Endodermal cell (in vitro differentiated cells): ENCODE results near the gene MGAT5B. TPM values are rescaled to one million over a fixed set of nuclear protein-coding genes. Genes with fewer than 3 reads are reported as not detected.

ENCODE experiments used
- DNase-seq: peaks from one replicate; pipeline ENCODE4 v3.0.0-alpha.2; 2017
- H3K27ac ChIP-seq: 2 replicates; pipeline ENCODE4 v1.5.1; 2013; ENCODE audit warnings: mild to moderate bottlenecking, low read depth, low read length, moderate library complexity
- H3K27me3 ChIP-seq: 2 replicates; pipeline ENCODE4 v1.6.1; 2013; ENCODE audit warnings: mild to moderate bottlenecking, low read length, moderate library complexity; ENCODE audit not compliant: insufficient read depth, control insufficient read depth, poor library complexity, severe bottlenecking
- H3K36me3 ChIP-seq: 2 replicates; pipeline ENCODE4 v1.7.0; 2013; ENCODE audit warnings: mild to moderate bottlenecking, low read length, moderate library complexity; ENCODE audit not compliant: control insufficient read depth, insufficient read depth
- H3K4me1 ChIP-seq: one replicate; pipeline ENCODE4 v1.7.0; 2013; ENCODE audit warnings: low read length; ENCODE audit not compliant: control insufficient read depth, insufficient read depth
- H3K4me3 ChIP-seq: 2 replicates; pipeline ENCODE4 v1.5.1; 2013; ENCODE audit warnings: mild to moderate bottlenecking, low read length, moderate library complexity
- H3K9ac ChIP-seq: 2 replicates; pipeline ENCODE4 v1.6.1; 2013; ENCODE audit warnings: mild to moderate bottlenecking, low read length, moderate library complexity; ENCODE audit not compliant: poor library complexity, severe bottlenecking; ENCODE audit errors: extremely low read depth
- H3K9me3 ChIP-seq: 2 replicates; pipeline ENCODE4 v1.6.1; 2013; ENCODE audit warnings: mild to moderate bottlenecking, low read length, moderate library complexity; ENCODE audit not compliant: control insufficient read depth
- H3K27ac Mint-ChIP-seq: 2 replicates; pipeline ENCODE4 v1.8.0; 2020; ENCODE audit warnings: mixed read lengths
- H3K27me3 Mint-ChIP-seq: 2 replicates; pipeline ENCODE4 v1.8.0; 2021; ENCODE audit warnings: mild to moderate bottlenecking, mixed read lengths; ENCODE audit not compliant: insufficient read depth
- H3K36me3 Mint-ChIP-seq: 2 replicates; pipeline ENCODE4 v1.8.0; 2020; ENCODE audit warnings: low read depth, mixed read lengths
- H3K4me1 Mint-ChIP-seq: 2 replicates; pipeline ENCODE4 v1.8.0; 2020; ENCODE audit warnings: mixed read lengths
- H3K4me3 Mint-ChIP-seq: 2 replicates; pipeline ENCODE4 v1.8.0; 2020; ENCODE audit warnings: mild to moderate bottlenecking, moderate library complexity, mixed read lengths
- H3K9me3 Mint-ChIP-seq: 2 replicates; pipeline ENCODE4 v1.8.0; 2020; ENCODE audit warnings: mild to moderate bottlenecking, mixed read lengths
- WGBS, 2 experiments: methylation state at CpG; one replicate each; pipeline versions ENCODE4 v1.1.5 to v1.1.7; 2013; ENCODE audit warnings: missing lambda C conversion rate in 2 of 2, mixed read lengths in 1 of 2; ENCODE audit not compliant: insufficient coverage in 1 of 2, insufficient read length in 1 of 2; 5-methylcytosine and 5-hydroxymethylcytosine counted together
- total RNA-seq, 2 donors: library from RNA; stranded (reverse); fragmentation: NEBNext Ultra II Directional in 1 of 2; extraction: Animal tissue kit (Norgen Biotek cat#: 25700) in 1 of 2; gene quantifications; 2 replicates in 1 of 2; 3 replicates in 1 of 2; pipeline ENCODE4 v1.2.1, GENCODE V29; 2021
- TF ChIP-seq, protein P1 (sequence below): fragments of 200-600 bp; sonication (generic); conservative IDR thresholded peaks from 2 replicates; pipeline ENCODE4 v1.5.0; 2021; ENCODE audit warnings: antibody characterized with exemption, mild to moderate bottlenecking

MGAT5B gene
- total RNA-seq, 2 donors from 2014 or later: 2.9 to 3.3 TPM

DNA sequence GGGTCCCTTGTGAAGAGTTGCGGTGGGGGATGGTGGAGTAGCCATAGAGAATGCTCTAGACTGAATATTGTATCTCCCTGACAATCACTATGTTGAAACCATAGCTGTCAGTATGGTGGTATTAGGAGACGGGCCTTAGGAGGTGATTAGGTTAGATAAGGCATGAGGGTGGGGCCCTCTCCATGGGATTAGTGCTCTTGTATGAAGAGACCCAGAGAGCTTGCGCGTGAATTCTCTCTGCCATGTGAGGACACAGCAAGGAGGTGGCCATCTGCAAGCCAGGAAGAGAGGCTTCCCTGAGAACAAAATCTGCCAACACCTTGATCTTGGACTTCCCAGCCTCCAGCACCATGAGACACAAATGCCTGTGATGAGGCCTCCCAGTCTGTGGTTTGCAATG, 34.5 kb upstream of the MGAT5B start:
- no peak for DNase-seq
- Histone ChIP-seq H3K9me3 (no peaks in the 10 kb centered on the region), H3K4me1 (no peaks in the 10 kb centered on the region), H3K27me3 (no peaks in the 10 kb centered on the region), H3K27ac (no peak overlapping the region), H3K9ac (no peak overlapping the region), H3K4me3 (no peak overlapping the region), H3K36me3 (no peaks in the 10 kb centered on the region)
- 96 to 100% methylated on average over 3 to 4 of the region's 4 CpGs for WGBS, 2 experiments
- no peaks in the 10 kb centered on the region for H3K9me3 Mint-ChIP-seq
- no peaks in the 10 kb centered on the region for H3K36me3 Mint-ChIP-seq
- H3K4me1 Mint-ChIP-seq: no peaks in the 10 kb centered on the region
- H3K27ac Mint-ChIP-seq: no peak overlapping the region
- peaks cover 1% of the 10 kb centered on the region for H3K27me3 Mint-ChIP-seq
- TF ChIP-seq, protein P1, sequence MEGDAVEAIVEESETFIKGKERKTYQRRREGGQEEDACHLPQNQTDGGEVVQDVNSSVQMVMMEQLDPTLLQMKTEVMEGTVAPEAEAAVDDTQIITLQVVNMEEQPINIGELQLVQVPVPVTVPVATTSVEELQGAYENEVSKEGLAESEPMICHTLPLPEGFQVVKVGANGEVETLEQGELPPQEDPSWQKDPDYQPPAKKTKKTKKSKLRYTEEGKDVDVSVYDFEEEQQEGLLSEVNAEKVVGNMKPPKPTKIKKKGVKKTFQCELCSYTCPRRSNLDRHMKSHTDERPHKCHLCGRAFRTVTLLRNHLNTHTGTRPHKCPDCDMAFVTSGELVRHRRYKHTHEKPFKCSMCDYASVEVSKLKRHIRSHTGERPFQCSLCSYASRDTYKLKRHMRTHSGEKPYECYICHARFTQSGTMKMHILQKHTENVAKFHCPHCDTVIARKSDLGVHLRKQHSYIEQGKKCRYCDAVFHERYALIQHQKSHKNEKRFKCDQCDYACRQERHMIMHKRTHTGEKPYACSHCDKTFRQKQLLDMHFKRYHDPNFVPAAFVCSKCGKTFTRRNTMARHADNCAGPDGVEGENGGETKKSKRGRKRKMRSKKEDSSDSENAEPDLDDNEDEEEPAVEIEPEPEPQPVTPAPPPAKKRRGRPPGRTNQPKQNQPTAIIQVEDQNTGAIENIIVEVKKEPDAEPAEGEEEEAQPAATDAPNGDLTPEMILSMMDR: no peak
- H3K4me3 Mint-ChIP-seq: no peak overlapping the region

DNA sequence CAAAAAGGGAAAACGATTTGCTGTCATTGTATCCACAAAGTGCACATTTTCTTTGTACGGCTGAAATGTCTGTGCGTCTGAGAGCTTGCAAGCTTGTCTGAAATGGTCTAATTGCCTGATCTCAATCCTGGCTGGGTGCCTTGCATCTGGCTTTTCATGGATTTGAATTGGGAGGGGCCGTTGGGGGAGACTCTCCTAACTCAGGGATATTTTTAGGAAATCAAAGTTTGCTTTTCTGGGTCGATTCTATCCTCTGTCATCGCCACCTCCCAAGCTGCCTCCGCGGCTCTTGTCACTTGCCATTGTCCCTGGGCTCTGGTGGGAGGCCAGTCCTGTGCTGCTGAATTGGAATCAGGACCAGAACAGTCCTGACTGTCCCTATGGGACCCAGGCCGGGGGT, 33.3 kb upstream of the MGAT5B start:
- no peaks in the 10 kb centered on the region for H3K9me3 ChIP-seq

DNA sequence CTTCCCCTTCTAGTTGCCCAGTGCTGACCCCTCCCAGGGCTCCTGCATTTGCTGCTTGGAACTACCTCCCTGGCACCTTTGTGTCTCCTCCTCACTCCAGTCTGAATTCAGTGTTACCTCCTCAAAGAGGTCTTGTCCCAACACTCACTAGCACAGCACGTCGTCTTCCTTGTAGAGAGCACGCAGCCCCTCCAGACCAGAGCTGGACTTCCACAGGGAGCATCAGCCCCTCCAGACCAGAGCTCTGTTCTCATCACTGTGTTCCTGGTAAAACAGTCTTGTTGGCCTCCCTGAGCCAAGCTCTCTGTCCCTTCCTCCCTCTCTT, 27.8 kb upstream of the MGAT5B start:
- H3K9ac ChIP-seq: no peak overlapping the region
- no peaks in the 10 kb centered on the region for H3K9me3 Mint-ChIP-seq
- DNase-seq: peak; percentile 78
- peaks cover 3% of the 10 kb centered on the region for H3K4me1 ChIP-seq
- peaks cover 34% of the 10 kb centered on the region for H3K27me3 Mint-ChIP-seq
- H3K4me3 Mint-ChIP-seq: no peak overlapping the region
- H3K4me3 ChIP-seq: no peak overlapping the region
- no peak overlapping the region for H3K27ac ChIP-seq
- peaks cover 19% of the 10 kb centered on the region for H3K27me3 ChIP-seq
- TF ChIP-seq, protein P1: no peak
- H3K9me3 ChIP-seq: no peaks in the 10 kb centered on the region
- 16 to 24% methylated on average over 3 of the region's 3 CpGs for WGBS, 2 experiments
- peaks cover 18% of the 10 kb centered on the region for H3K4me1 Mint-ChIP-seq
- H3K27ac Mint-ChIP-seq: no peak overlapping the region
- no peaks in the 10 kb centered on the region for H3K36me3 ChIP-seq
- no peaks in the 10 kb centered on the region for H3K36me3 Mint-ChIP-seq

More for the DNA sequence above, 33.3 kb upstream of the MGAT5B start:
- H3K27ac Mint-ChIP-seq: no peak overlapping the region
- H3K27me3 ChIP-seq: peaks cover 1% of the 10 kb centered on the region
- TF ChIP-seq, protein P1: no peak
- 88 to 91% methylated on average over 8 to 9 of the region's 9 CpGs for WGBS, 2 experiments
- no peaks in the 10 kb centered on the region for H3K36me3 ChIP-seq
- H3K36me3 Mint-ChIP-seq: no peaks in the 10 kb centered on the region
- peaks cover 6% of the 10 kb centered on the region for H3K27me3 Mint-ChIP-seq
- no peaks in the 10 kb centered on the region for H3K9me3 Mint-ChIP-seq
- no peak overlapping the region for H3K4me3 Mint-ChIP-seq
- DNase-seq: no peak
- H3K4me1 Mint-ChIP-seq: peaks cover 1% of the 10 kb centered on the region
- no peak overlapping the region for H3K27ac ChIP-seq
- H3K9ac ChIP-seq: no peak overlapping the region
- H3K4me3 ChIP-seq: no peak overlapping the region
- no peaks in the 10 kb centered on the region for H3K4me1 ChIP-seq
